Vagina (tissue), 2 donors: ENCODE measurements around the gene DMD. TPM values are rescaled to one million over a fixed set of nuclear protein-coding genes. Genes with fewer than 3 reads are reported as not detected.

ENCODE experiments used
- DNase-seq, 2 donors: peaks; one replicate each; pipeline ENCODE4 v3.0.0-alpha.2; 2017; ENCODE audit errors: extremely low spot score in 2 of 2
- H3K27ac ChIP-seq: fragments of 200-600 bp; sonication (generic); one replicate; pipeline ENCODE4 v1.5.1; 2019
- H3K27me3 ChIP-seq: fragments of 200-600 bp; sonication (generic); one replicate; pipeline ENCODE4 v1.5.1; 2019
- H3K36me3 ChIP-seq, 2 donors: fragments of 200-600 bp; sonication (generic); one replicate each; pipeline ENCODE4 v1.5.1; 2017 to 2019
- H3K4me1 ChIP-seq: fragments of 200-600 bp; sonication (generic); one replicate; pipeline ENCODE4 v1.5.1; 2019
- H3K4me3 ChIP-seq, 2 donors: fragments of 200-600 bp; sonication (generic); 1 replicate in 1 of 2; 2 replicates in 1 of 2; pipeline ENCODE4 v1.5.1; 2016 to 2019
- H3K9me3 ChIP-seq: fragments of 200-600 bp; sonication (generic); one replicate; pipeline ENCODE4 v1.5.1; 2019
- CTCF ChIP-seq, 3 experiments: fragments of 450-650 bp in 2 of 3; fragments of 200-600 bp in 1 of 3; sonication (generic) in 1 of 3; IDR thresholded peaks; one replicate each; pipeline ENCODE4 v1.5.1; 2017 to 2019; ENCODE audit warnings: antibody characterized with exemption in 3 of 3, mild to moderate bottlenecking in 2 of 3, moderate library complexity in 2 of 3
- POLR2A ChIP-seq, 2 donors: fragments of 450-650 bp; IDR thresholded peaks; one replicate each; pipeline ENCODE4 v1.6.1; 2017; ENCODE audit warnings: antibody characterized with exemption in 2 of 2, mild to moderate bottlenecking in 2 of 2, moderate library complexity in 2 of 2
- POLR2AphosphoS5 ChIP-seq, 2 donors: sonication (generic); formaldehyde crosslinking; IDR thresholded peaks; one replicate each; pipeline ENCODE4 v1.9.0; 2017; ENCODE audit warnings: antibody characterized with exemption in 2 of 2, mild to moderate bottlenecking in 2 of 2, low read depth in 1 of 2; ENCODE audit not compliant: insufficient read depth in 1 of 2
- intact Hi-C: fragments of 100-400 bp; cut with DNase I; formaldehyde crosslinking; loops from one replicate; pipeline ENCODE4 v1.15.1; 2023
- total RNA-seq: library from RNA; depleted of rRNA; stranded (reverse); fragments of >200 nt; gene quantifications from one replicate; pipeline ENCODE4 v1.2.3, GENCODE V29; 2016

Gene DMD
- total RNA-seq, 1 donor from 2014 or later: 25.8 TPM

- no peaks in the 10 kb centered on the region for H3K36me3 ChIP-seq
- no peaks in the 10 kb centered on the region for H3K4me1 ChIP-seq
- DNase-seq: no peak
- no peaks in the 10 kb centered on the region for H3K27me3 ChIP-seq
- H3K9me3 ChIP-seq: no peaks in the 10 kb centered on the region
- intact Hi-C loops: no loop called here
- no peak overlapping the region for H3K27ac ChIP-seq
- H3K4me3 ChIP-seq: no peak overlapping the region
- TF ChIP-seq POLR2A (IDR thresholded peaks at IDR 0.05) (no peak), POLR2AphosphoS5 (IDR thresholded peaks at IDR 0.05; ENCODE audit: insufficient read depth in 1 of 2, low read depth in 1 of 2) (no peak), CTCF (IDR thresholded peaks at IDR 0.05) (no peak)
Observed at GRCh38 chrX:31808357-31808756, 1403.0 kb downstream of the DMD start.

GRCh38 chrX:31807165-31807564 is 1404.2 kb downstream of the DMD start:
- intact Hi-C loops: no loop called here
- TF ChIP-seq POLR2AphosphoS5 (IDR thresholded peaks at IDR 0.05; ENCODE audit: insufficient read depth in 1 of 2, low read depth in 1 of 2): no peak
- no peak for TF ChIP-seq CTCF (IDR thresholded peaks at IDR 0.05)
- TF ChIP-seq POLR2A (IDR thresholded peaks at IDR 0.05): no peak
- Histone ChIP-seq H3K36me3 (no peaks in the 10 kb centered on the region), H3K27me3 (no peaks in the 10 kb centered on the region), H3K4me1 (no peaks in the 10 kb centered on the region), H3K4me3 (no peak overlapping the region), H3K9me3 (no peaks in the 10 kb centered on the region), H3K27ac (no peak overlapping the region)
- no peak for DNase-seq

- Histone ChIP-seq H3K27me3 (no peaks in the 10 kb centered on the region), H3K9me3 (no peaks in the 10 kb centered on the region), H3K4me3 (no peak overlapping the region), H3K36me3 (no peaks in the 10 kb centered on the region), H3K27ac (no peak overlapping the region), H3K4me1 (no peaks in the 10 kb centered on the region)
- TF ChIP-seq POLR2A (IDR thresholded peaks at IDR 0.05) (no peak), CTCF (IDR thresholded peaks at IDR 0.05) (no peak), POLR2AphosphoS5 (IDR thresholded peaks at IDR 0.05; ENCODE audit: insufficient read depth in 1 of 2, low read depth in 1 of 2) (no peak)
- DNase-seq: no peak
- intact Hi-C loops: no loop called here
Observed at GRCh38 chrX:31805781-31806180, 1405.6 kb downstream of the DMD start.

- intact Hi-C loops: no loop called here
- TF ChIP-seq POLR2A (IDR thresholded peaks at IDR 0.05) (no peak), CTCF (IDR thresholded peaks at IDR 0.05) (no peak), POLR2AphosphoS5 (IDR thresholded peaks at IDR 0.05; ENCODE audit: insufficient read depth in 1 of 2, low read depth in 1 of 2) (no peak)
- DNase-seq: no peak
Observed at GRCh38 chrX:31800219-31800618, 1411.1 kb downstream of the DMD start.

GRCh38 chrX:31796624-31797023 is 1414.7 kb downstream of the DMD start:
- no peak for TF ChIP-seq POLR2AphosphoS5 (IDR thresholded peaks at IDR 0.05; ENCODE audit: insufficient read depth in 1 of 2, low read depth in 1 of 2)
- no peak for TF ChIP-seq POLR2A (IDR thresholded peaks at IDR 0.05)
- TF ChIP-seq CTCF (IDR thresholded peaks at IDR 0.05): no peak
- intact Hi-C loops: no loop called here
- Histone ChIP-seq H3K36me3 (no peaks in the 10 kb centered on the region), H3K27me3 (no peaks in the 10 kb centered on the region), H3K27ac (no peak overlapping the region), H3K4me1 (no peaks in the 10 kb centered on the region), H3K9me3 (no peaks in the 10 kb centered on the region), H3K4me3 (no peak overlapping the region)
- no peak for DNase-seq

More at GRCh38 chrX:31800219-31800618, 1411.1 kb downstream of the DMD start:
- Histone ChIP-seq H3K4me1 (no peaks in the 10 kb centered on the region), H3K9me3 (no peaks in the 10 kb centered on the region), H3K4me3 (no peak overlapping the region), H3K27me3 (no peaks in the 10 kb centered on the region), H3K27ac (no peak overlapping the region), H3K36me3 (no peaks in the 10 kb centered on the region)
